ENCODE data around the gene GRAP. TPM values are rescaled to one million over a fixed set of nuclear protein-coding genes. Genes with fewer than 3 reads are reported as not detected.

The GRAP gene
- total RNA-seq, 2 donors from 2014 or later, result 1.6 to 3.2 TPM

DNA sequence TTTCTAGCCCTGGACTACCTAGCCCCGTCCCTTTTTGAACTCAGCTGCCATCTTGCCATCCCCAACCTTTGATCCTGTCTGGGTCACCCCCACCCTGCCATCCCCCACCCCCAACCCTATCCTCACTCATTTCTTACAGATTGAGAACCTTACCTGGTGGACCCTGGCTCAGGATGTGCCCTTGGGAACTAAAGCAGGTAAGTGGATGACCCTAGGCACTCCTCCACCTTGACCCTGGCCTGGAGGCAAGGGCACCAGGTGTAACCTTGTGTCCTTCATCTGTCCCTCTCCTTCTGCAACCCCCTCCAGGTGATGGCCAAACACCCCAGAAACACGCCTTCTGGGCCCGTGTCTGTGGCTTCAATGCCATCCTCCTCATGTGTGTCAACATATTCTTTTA, 26.7 kb downstream of the GRAP start:
- Histone ChIP-seq H3K27me3 (replicated peaks; ENCODE audit: insufficient read depth) (no peaks in the 10 kb centered on the region), H3K9me3 (no peaks in the 10 kb centered on the region), H3K4me1 (ENCODE audit: control insufficient read depth in 1 of 2, low read depth in 2 of 2) (no peaks in the 10 kb centered on the region), H3K27ac (no peak overlapping the region), H3K36me3 (no peaks in the 10 kb centered on the region), H3K4me3 (no peak overlapping the region)
- TF ChIP-seq, protein P1, sequence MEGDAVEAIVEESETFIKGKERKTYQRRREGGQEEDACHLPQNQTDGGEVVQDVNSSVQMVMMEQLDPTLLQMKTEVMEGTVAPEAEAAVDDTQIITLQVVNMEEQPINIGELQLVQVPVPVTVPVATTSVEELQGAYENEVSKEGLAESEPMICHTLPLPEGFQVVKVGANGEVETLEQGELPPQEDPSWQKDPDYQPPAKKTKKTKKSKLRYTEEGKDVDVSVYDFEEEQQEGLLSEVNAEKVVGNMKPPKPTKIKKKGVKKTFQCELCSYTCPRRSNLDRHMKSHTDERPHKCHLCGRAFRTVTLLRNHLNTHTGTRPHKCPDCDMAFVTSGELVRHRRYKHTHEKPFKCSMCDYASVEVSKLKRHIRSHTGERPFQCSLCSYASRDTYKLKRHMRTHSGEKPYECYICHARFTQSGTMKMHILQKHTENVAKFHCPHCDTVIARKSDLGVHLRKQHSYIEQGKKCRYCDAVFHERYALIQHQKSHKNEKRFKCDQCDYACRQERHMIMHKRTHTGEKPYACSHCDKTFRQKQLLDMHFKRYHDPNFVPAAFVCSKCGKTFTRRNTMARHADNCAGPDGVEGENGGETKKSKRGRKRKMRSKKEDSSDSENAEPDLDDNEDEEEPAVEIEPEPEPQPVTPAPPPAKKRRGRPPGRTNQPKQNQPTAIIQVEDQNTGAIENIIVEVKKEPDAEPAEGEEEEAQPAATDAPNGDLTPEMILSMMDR (IDR thresholded peaks at IDR 0.05), result no peak
- no peak for ATAC-seq (ENCODE audit: insufficient number of reproducible peaks, low FRiP score, low read depth)
- no peak for DNase-seq (ENCODE audit: low spot score)

DNA sequence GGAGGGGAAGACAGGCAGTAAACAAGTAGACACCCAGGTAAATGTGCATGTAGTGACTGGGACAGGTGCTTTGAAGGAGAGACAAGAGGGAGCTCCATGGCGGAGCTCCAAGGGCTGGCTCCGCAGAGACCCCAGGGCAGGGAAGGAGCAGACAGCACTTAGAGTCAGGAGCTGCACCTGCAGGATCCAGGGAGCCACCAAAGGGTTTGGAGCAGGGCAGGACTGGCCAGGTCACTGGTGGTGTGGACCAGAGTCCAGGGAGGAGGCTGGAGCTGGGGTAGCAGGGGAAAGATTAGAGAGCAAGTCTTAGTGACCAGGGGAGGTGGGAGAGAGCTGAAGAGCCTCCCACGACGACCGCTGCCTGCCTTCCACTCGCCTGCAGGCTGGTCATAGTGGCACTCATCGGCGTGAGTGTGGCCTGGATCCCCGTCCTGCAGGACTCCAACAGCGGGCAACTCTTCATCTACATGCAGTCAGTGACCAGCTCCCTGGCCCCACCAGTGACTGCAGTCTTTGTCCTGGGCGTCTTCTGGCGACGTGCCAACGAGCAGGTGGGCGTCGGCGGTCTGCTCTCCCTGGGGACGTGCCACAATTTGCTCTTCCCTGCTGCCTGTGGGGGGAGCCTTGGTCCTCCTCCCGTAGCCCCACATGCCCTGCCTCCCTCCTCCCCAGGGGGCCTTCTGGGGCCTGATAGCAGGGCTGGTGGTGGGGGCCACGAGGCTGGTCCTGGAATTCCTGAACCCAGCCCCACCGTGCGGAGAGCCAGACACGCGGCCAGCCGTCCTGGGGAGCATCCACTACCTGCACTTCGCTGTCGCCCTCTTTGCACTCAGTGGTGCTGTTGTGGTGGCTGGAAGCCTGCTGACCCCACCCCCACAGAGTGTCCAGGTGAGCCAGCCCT, 27.5 kb downstream of the GRAP start:
- ATAC-seq (ENCODE audit: insufficient number of reproducible peaks, low FRiP score, low read depth) (no peak), DNase-seq (ENCODE audit: low spot score) (no peak)
- H3K4me1 ChIP-seq (ENCODE audit: control insufficient read depth in 1 of 2, low read depth in 2 of 2), result no peaks in the 10 kb centered on the region
- no peaks in the 10 kb centered on the region for H3K27me3 ChIP-seq (replicated peaks; ENCODE audit: insufficient read depth)
- TF ChIP-seq, protein P1 (IDR thresholded peaks at IDR 0.05), result no peak
- H3K36me3 ChIP-seq, result no peaks in the 10 kb centered on the region
- H3K4me3 ChIP-seq, result no peak overlapping the region
- H3K9me3 ChIP-seq, result no peaks in the 10 kb centered on the region
- no peak overlapping the region for H3K27ac ChIP-seq

DNA sequence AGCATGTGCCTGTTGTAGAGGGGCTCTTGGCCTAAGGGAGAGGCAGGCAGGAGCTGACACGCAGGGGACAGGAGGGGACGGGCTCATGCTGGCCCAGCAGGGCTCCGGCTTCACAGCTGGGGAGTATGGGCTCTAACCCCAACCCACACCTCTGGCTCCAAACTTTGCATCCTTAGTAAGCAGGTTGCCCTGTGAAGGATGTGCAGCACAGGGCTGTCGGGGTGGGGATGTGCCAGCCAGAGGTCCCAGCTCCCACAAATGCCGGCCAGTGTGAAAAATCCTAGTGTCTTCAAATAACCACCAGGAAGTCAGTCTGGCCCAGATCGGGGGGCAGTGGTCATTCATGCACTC, 28.2 kb downstream of the GRAP start:
- Histone ChIP-seq H3K4me1 (ENCODE audit: control insufficient read depth in 1 of 2, low read depth in 2 of 2) (no peaks in the 10 kb centered on the region), H3K9me3 (no peaks in the 10 kb centered on the region), H3K27me3 (replicated peaks; ENCODE audit: insufficient read depth) (no peaks in the 10 kb centered on the region), H3K4me3 (no peak overlapping the region), H3K27ac (no peak overlapping the region), H3K36me3 (no peaks in the 10 kb centered on the region)
- DNase-seq (ENCODE audit: low spot score) (no peak), ATAC-seq (ENCODE audit: insufficient number of reproducible peaks, low FRiP score, low read depth) (no peak)
- TF ChIP-seq, protein P1 (IDR thresholded peaks at IDR 0.05), result no peak

DNA sequence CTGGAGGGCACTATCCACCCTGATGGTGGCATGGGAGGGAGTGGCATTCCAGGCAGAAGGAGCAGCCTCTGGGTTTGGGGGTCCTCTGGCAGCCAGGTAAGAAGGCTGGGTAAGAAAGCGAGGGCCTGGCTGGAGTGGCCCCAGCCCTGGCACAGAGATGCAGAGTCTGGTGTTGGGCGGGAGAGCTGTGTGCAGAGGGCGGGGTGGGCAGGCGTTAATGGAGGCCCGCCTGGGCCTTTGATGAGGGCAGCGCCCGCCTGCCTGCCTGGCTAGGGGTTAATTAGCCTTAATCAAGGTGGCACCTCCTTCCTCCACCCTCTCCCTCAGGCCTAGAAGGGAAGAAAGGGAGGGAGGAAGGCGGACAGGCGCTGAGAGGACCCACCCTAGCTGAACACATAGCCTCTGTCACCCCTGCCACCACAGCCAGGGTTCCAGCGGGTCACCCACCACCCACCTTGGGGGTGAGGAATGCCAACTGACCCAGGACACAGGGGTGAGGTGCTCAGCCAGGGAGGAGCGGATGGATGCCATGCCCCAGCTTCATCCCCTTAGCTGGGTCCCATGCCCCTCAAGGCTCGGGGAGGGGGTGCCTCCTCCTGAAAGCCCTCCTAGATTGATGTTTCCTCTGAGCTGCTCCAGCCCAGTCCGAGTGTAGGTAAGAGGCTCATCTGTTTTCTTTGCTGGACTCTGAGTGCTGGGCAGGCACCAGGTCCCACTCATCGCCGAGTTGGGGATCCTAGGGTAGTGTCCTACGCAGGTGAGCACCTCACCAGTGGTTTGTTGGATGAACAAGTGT, 28.8 kb downstream of the GRAP start:
- TF ChIP-seq, protein P1 (IDR thresholded peaks at IDR 0.05), result no peak
- Histone ChIP-seq H3K9me3 (no peaks in the 10 kb centered on the region), H3K27me3 (replicated peaks; ENCODE audit: insufficient read depth) (no peaks in the 10 kb centered on the region), H3K36me3 (no peaks in the 10 kb centered on the region), H3K27ac (no peak overlapping the region), H3K4me3 (no peak overlapping the region), H3K4me1 (ENCODE audit: control insufficient read depth in 1 of 2, low read depth in 2 of 2) (no peaks in the 10 kb centered on the region)
- ATAC-seq (ENCODE audit: insufficient number of reproducible peaks, low FRiP score, low read depth), result no peak
- no peak for DNase-seq (ENCODE audit: low spot score)

DNA sequence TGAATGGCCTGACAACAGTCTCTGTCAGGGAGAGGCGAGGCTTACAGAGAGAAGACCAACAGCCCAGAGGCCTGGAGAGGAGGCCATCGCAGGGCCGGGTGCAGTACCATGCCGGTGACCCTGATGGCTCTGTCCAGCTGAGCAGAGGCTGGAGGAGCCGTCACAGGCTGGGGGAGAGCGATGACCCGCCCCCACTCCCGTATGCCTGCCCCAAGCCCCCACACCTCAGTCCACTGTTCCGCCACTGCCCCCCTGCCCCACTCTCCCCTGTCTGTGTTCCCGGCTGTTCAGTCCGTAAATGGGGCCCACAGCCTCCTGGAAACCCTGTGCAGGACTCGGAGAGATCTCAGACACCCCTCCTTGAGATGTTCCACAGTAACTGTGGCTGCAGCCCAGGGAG, 29.4 kb downstream of the GRAP start:
- Histone ChIP-seq H3K36me3 (no peaks in the 10 kb centered on the region), H3K27ac (no peak overlapping the region), H3K4me3 (no peak overlapping the region), H3K27me3 (replicated peaks; ENCODE audit: insufficient read depth) (no peaks in the 10 kb centered on the region), H3K4me1 (ENCODE audit: control insufficient read depth in 1 of 2, low read depth in 2 of 2) (no peaks in the 10 kb centered on the region), H3K9me3 (no peaks in the 10 kb centered on the region)
- DNase-seq (ENCODE audit: low spot score) (no peak), ATAC-seq (ENCODE audit: insufficient number of reproducible peaks, low FRiP score, low read depth) (no peak)
- TF ChIP-seq, protein P1 (IDR thresholded peaks at IDR 0.05), result no peak

Measured in thoracic aorta (tissue), 2 donors.